H9 (cell line): Measurements from ENCODE around the gene CDC45. TPM values are rescaled to one million over a fixed set of nuclear protein-coding genes. Genes with fewer than 3 reads are reported as not detected.

Experiments
- DNase-seq: peaks from one replicate; pipeline ENCODE4 v3.0.0-alpha.2; 2017
- H2AFZ ChIP-seq: one replicate; pipeline ENCODE4 v1.6.1; 2013; ENCODE audit warnings: mild to moderate bottlenecking, low read length, control low read depth, moderate library complexity
- H2AK5ac ChIP-seq: 2 replicates; pipeline ENCODE4 v1.6.1; 2013; ENCODE audit warnings: low read length, control low read depth, mixed read lengths; ENCODE audit not compliant: insufficient read length
- H2BK120ac ChIP-seq: one replicate; pipeline ENCODE4 v1.6.1; 2013; ENCODE audit warnings: low read depth, mild to moderate bottlenecking, low read length, control low read depth, inconsistent platforms; ENCODE audit not compliant: poor library complexity, severe bottlenecking
- H2BK12ac ChIP-seq: 2 replicates; pipeline ENCODE4 v1.6.1; 2013; ENCODE audit warnings: low read length, control low read depth, mixed read lengths, low read depth; ENCODE audit not compliant: insufficient read length
- H2BK15ac ChIP-seq: 2 replicates; pipeline ENCODE4 v1.6.1; 2013; ENCODE audit warnings: low read depth, low read length, control low read depth
- H2BK20ac ChIP-seq: one replicate; pipeline ENCODE4 v1.6.1; 2013; ENCODE audit warnings: low read depth, mild to moderate bottlenecking, low read length, control low read depth, inconsistent platforms; ENCODE audit not compliant: poor library complexity, severe bottlenecking
- H2BK5ac ChIP-seq: 2 replicates; pipeline ENCODE4 v1.6.1; 2013; ENCODE audit warnings: low read length, control low read depth, mixed read lengths; ENCODE audit not compliant: insufficient read length
- H3K14ac ChIP-seq: 2 replicates; pipeline ENCODE4 v1.6.1; 2013; ENCODE audit warnings: low read length, control low read depth; ENCODE audit not compliant: insufficient read depth
- H3K18ac ChIP-seq: 2 replicates; pipeline ENCODE4 v1.6.1; 2013; ENCODE audit warnings: low read depth, mild to moderate bottlenecking, mixed read lengths, low read length, control low read depth; ENCODE audit not compliant: insufficient read length
- H3K23ac ChIP-seq: 2 replicates; pipeline ENCODE4 v1.6.1; 2013; ENCODE audit warnings: low read length, control low read depth, mixed read lengths, low read depth; ENCODE audit not compliant: insufficient read length
- H3K23me2 ChIP-seq: 2 replicates; pipeline ENCODE4 v1.6.1; 2013; ENCODE audit warnings: low read depth, mild to moderate bottlenecking, mixed read lengths, low read length, control low read depth; ENCODE audit not compliant: insufficient read length, poor library complexity, severe bottlenecking
- H3K27ac ChIP-seq: 2 replicates; pipeline ENCODE4 v1.5.1; 2013; ENCODE audit warnings: low read length, control low read depth, mixed read lengths, low read depth; ENCODE audit not compliant: insufficient read length
- H3K27me3 ChIP-seq: 2 replicates; pipeline ENCODE4 v1.6.1; 2013; ENCODE audit warnings: low read length, control low read depth, inconsistent platforms; ENCODE audit not compliant: insufficient read depth
- H3K4ac ChIP-seq: 2 replicates; pipeline ENCODE4 v1.6.1; 2013; ENCODE audit warnings: low read depth, mild to moderate bottlenecking, control low read depth, inconsistent platforms, low read length, moderate library complexity
- H3K4me1 ChIP-seq: 2 replicates; pipeline ENCODE4 v1.6.1; 2013; ENCODE audit warnings: low read length, control low read depth, inconsistent platforms; ENCODE audit not compliant: insufficient read depth
- H3K4me2 ChIP-seq: 2 replicates; pipeline ENCODE4 v1.6.1; 2013; ENCODE audit warnings: low read length, control low read depth, mixed read lengths; ENCODE audit not compliant: insufficient read length, insufficient read depth
- H3K56ac ChIP-seq: 2 replicates; pipeline ENCODE4 v1.6.1; 2013; ENCODE audit warnings: low read depth, mild to moderate bottlenecking, mixed read lengths, low read length, control low read depth; ENCODE audit not compliant: insufficient read length
- H3K79me1 ChIP-seq: 2 replicates; pipeline ENCODE4 v1.6.1; 2013; ENCODE audit warnings: low read depth, mild to moderate bottlenecking, moderate library complexity, low read length, control low read depth, inconsistent platforms; ENCODE audit not compliant: insufficient read depth, poor library complexity, severe bottlenecking
- H3K79me2 ChIP-seq: 2 replicates; pipeline ENCODE4 v1.6.1; 2013; ENCODE audit warnings: low read length, control low read depth, inconsistent platforms; ENCODE audit not compliant: insufficient read depth
- H3K9ac ChIP-seq: 2 replicates; pipeline ENCODE4 v1.6.1; 2013; ENCODE audit warnings: low read length, control low read depth, mixed read lengths; ENCODE audit not compliant: insufficient read length; ENCODE audit errors: extremely low read depth
- H3K9me3 ChIP-seq: one replicate; pipeline ENCODE4 v1.6.1; 2013; ENCODE audit warnings: low read depth, low read length, inconsistent platforms; ENCODE audit not compliant: control insufficient read depth
- H3T11ph ChIP-seq: one replicate; pipeline ENCODE4 v1.6.1; 2013; ENCODE audit warnings: mild to moderate bottlenecking, low read length, control low read depth, inconsistent platforms
- H4K20me1 ChIP-seq: one replicate; pipeline ENCODE4 v1.6.1; 2013; ENCODE audit not compliant: control insufficient read depth, insufficient read length, insufficient read depth
- H4K5ac ChIP-seq: 2 replicates; pipeline ENCODE4 v1.6.1; 2013; ENCODE audit warnings: low read depth, mild to moderate bottlenecking, mixed read lengths, low read length, control low read depth; ENCODE audit not compliant: insufficient read length
- H4K8ac ChIP-seq: replicated peaks from 2 replicates; pipeline ENCODE4 v1.6.1; 2013; ENCODE audit warnings: low read length, control low read depth, mixed read lengths, low read depth; ENCODE audit not compliant: insufficient read length
- H4K91ac ChIP-seq: 2 replicates; pipeline ENCODE4 v1.6.1; 2013; ENCODE audit warnings: low read depth, mild to moderate bottlenecking, moderate library complexity, mixed read lengths, low read length, control low read depth; ENCODE audit not compliant: insufficient read length
- H3K27ac Mint-ChIP-seq, 3 experiments: 2 replicates in 2 of 3; 3 replicates in 1 of 3; pipeline ENCODE4 v1.8.0; 2020 to 2021; ENCODE audit warnings: mixed read lengths in 3 of 3, mild to moderate bottlenecking in 1 of 3, moderate library complexity in 1 of 3
- H3K27me3 Mint-ChIP-seq: 2 replicates; pipeline ENCODE4 v1.8.0; 2021; ENCODE audit warnings: low read depth, mild to moderate bottlenecking, moderate library complexity, mixed read lengths
- H3K36me3 Mint-ChIP-seq, 3 experiments: 2 replicates in 2 of 3; 3 replicates in 1 of 3; pipeline ENCODE4 v1.8.0; 2020 to 2021; ENCODE audit warnings: low read depth in 3 of 3, mixed read lengths in 3 of 3; ENCODE audit not compliant: insufficient read depth in 1 of 3
- H3K4me1 Mint-ChIP-seq, 2 experiments: 2 replicates each; pipeline ENCODE4 v1.8.0; 2020; ENCODE audit warnings: mixed read lengths in 2 of 2
- H3K4me3 Mint-ChIP-seq, 2 experiments: 2 replicates in 1 of 2; 3 replicates in 1 of 2; pipeline ENCODE4 v1.8.0; 2020 to 2021; ENCODE audit warnings: mild to moderate bottlenecking in 2 of 2, mixed read lengths in 2 of 2, moderate library complexity in 1 of 2
- H3K9me3 Mint-ChIP-seq, 2 experiments: 2 replicates in 1 of 2; 3 replicates in 1 of 2; pipeline ENCODE4 v1.8.0; 2020; ENCODE audit warnings: mild to moderate bottlenecking in 2 of 2, mixed read lengths in 2 of 2, moderate library complexity in 1 of 2
- WGBS: extraction: QIAGEN DNeasy Blood & Tissue Kit; methylation state at CpG from one replicate; pipeline ENCODE4 v1.1.7; 2013; ENCODE audit warnings: missing lambda C conversion rate, low lambda C conversion rate, mixed read lengths; ENCODE audit not compliant: insufficient read length; ENCODE audit errors: extremely low coverage; 5-methylcytosine and 5-hydroxymethylcytosine counted together
- total RNA-seq: library from RNA; stranded (reverse); gene quantifications from 2 replicates; pipeline ENCODE4 v1.2.1, GENCODE V29; 2021
- TF ChIP-seq, protein P1 (sequence below): fragments of 200-600 bp; sonication (generic); conservative IDR thresholded peaks from 3 replicates; pipeline ENCODE4 v1.8.0; 2021; ENCODE audit warnings: antibody characterized with exemption, mild to moderate bottlenecking

CDC45 gene
- total RNA-seq, 1 experiment from 2014 or later = 35.7 TPM

- Histone ChIP-seq H2AFZ (no peak overlapping the region), H4K20me1 (no peaks in the 10 kb centered on the region), H3K14ac (no peak overlapping the region; the same call in 1 of the 2 replicates), H3K9ac (no peak overlapping the region), H4K8ac (no peak overlapping the region), H3T11ph (no peak overlapping the region), H3K4me1 (no peaks in the 10 kb centered on the region), H4K5ac (no peak overlapping the region), H3K79me1 (no peaks in the 10 kb centered on the region), H2BK5ac (no peak overlapping the region), H3K9me3 (no peaks in the 10 kb centered on the region), H2AK5ac (no peak overlapping the region), H3K56ac (no peak overlapping the region), H3K79me2 (no peaks in the 10 kb centered on the region), H3K4ac (no peak overlapping the region), H3K4me2 (no peak overlapping the region), H2BK120ac (no peak overlapping the region), H3K18ac (no peak overlapping the region), H3K23ac (no peak overlapping the region), H4K91ac (no peak overlapping the region), H3K23me2 (no peaks in the 10 kb centered on the region), H2BK20ac (no peak overlapping the region), H3K27me3 (no peaks in the 10 kb centered on the region), H2BK12ac (no peak overlapping the region), H2BK15ac (no peak overlapping the region), H3K27ac (no peak overlapping the region)
- Mint-ChIP-seq H3K36me3 (no peaks in the 10 kb centered on the region), H3K4me3 (no peak overlapping the region; a peak in 1 of 5 replicates), H3K9me3 (peaks cover 0 to 3% of the 10 kb centered on the region in 2 experiments; a peak in 1 of 5 replicates), H3K4me1 (peaks cover 12 to 15% of the 10 kb centered on the region in 2 experiments), H3K27me3 (peaks cover 9% of the 10 kb centered on the region), H3K27ac (no peak overlapping the region; a peak in 2 of 7 replicates)
- no CpG with 5 or more reads among the region's 24 CpGs for WGBS
- TF ChIP-seq, protein P1, sequence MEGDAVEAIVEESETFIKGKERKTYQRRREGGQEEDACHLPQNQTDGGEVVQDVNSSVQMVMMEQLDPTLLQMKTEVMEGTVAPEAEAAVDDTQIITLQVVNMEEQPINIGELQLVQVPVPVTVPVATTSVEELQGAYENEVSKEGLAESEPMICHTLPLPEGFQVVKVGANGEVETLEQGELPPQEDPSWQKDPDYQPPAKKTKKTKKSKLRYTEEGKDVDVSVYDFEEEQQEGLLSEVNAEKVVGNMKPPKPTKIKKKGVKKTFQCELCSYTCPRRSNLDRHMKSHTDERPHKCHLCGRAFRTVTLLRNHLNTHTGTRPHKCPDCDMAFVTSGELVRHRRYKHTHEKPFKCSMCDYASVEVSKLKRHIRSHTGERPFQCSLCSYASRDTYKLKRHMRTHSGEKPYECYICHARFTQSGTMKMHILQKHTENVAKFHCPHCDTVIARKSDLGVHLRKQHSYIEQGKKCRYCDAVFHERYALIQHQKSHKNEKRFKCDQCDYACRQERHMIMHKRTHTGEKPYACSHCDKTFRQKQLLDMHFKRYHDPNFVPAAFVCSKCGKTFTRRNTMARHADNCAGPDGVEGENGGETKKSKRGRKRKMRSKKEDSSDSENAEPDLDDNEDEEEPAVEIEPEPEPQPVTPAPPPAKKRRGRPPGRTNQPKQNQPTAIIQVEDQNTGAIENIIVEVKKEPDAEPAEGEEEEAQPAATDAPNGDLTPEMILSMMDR = no peak
- DNase-seq = no peak
Observed at GRCh38 chr22:19567157-19568009, 87.7 kb downstream of the CDC45 start.
